ENCODE measurements around the gene XPC. TPM values are rescaled to one million over a fixed set of nuclear protein-coding genes. Genes with fewer than 3 reads are reported as not detected.

Gene XPC
- total RNA-seq, 1 donor from 2014 or later, result 26.8 TPM

GRCh38 chr3:14152233-14152962, 26.0 kb downstream of the XPC start:
- H3K36me3 Mint-ChIP-seq (ENCODE audit: low read depth), result peaks cover 30% of the 10 kb centered on the region
- no peak overlapping the region for H3K27ac Mint-ChIP-seq (ENCODE audit: unreplicated experiment)
- no peak for DNase-seq (ENCODE audit: low spot score)
- H3K27me3 Mint-ChIP-seq (ENCODE audit: low read depth), result no peaks in the 10 kb centered on the region
- H3K4me3 Mint-ChIP-seq (ENCODE audit: unreplicated experiment), result no peak overlapping the region
- H3K4me1 Mint-ChIP-seq (ENCODE audit: low read depth), result peaks cover 4% of the 10 kb centered on the region
- no peaks in the 10 kb centered on the region for H3K9me3 Mint-ChIP-seq (ENCODE audit: low read depth)
- TF ChIP-seq, protein P1, sequence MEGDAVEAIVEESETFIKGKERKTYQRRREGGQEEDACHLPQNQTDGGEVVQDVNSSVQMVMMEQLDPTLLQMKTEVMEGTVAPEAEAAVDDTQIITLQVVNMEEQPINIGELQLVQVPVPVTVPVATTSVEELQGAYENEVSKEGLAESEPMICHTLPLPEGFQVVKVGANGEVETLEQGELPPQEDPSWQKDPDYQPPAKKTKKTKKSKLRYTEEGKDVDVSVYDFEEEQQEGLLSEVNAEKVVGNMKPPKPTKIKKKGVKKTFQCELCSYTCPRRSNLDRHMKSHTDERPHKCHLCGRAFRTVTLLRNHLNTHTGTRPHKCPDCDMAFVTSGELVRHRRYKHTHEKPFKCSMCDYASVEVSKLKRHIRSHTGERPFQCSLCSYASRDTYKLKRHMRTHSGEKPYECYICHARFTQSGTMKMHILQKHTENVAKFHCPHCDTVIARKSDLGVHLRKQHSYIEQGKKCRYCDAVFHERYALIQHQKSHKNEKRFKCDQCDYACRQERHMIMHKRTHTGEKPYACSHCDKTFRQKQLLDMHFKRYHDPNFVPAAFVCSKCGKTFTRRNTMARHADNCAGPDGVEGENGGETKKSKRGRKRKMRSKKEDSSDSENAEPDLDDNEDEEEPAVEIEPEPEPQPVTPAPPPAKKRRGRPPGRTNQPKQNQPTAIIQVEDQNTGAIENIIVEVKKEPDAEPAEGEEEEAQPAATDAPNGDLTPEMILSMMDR (IDR thresholded peaks at IDR 0.05), result peak; percentile 39

DNA sequence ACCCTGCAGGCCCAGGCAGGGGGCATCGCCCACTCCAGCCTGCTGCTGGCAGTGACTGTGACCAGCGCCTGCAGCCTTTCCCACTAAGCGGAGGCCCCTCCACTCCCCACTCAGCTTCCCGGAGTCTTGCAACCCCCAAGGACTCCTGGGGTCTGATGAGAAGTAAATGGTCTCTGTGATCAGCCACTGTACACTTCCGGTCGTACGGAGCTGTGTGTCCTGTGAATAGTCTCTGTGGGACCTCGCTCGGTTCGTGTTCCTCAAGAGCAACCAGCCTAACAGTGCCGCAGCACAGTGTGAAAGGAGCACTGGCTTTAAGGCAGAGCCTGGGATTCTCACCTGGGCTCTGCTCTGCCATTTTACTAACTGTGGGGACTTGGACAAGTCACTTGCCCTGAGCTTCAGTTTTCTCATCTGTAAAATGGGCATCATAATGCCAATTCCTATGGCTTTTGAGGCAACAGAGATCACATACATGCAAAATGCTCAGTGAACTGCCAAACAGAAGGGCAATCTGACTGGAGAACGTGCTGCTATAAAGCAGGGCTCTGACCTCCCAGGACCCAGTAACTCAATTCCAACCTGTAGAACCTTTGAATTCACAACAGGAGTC, 26.8 kb downstream of the XPC start:
- Mint-ChIP-seq H3K27me3 (ENCODE audit: low read depth) (no peaks in the 10 kb centered on the region), H3K27ac (ENCODE audit: unreplicated experiment) (no peak overlapping the region), H3K36me3 (ENCODE audit: low read depth) (peaks cover 33% of the 10 kb centered on the region), H3K9me3 (ENCODE audit: low read depth) (no peaks in the 10 kb centered on the region), H3K4me3 (ENCODE audit: unreplicated experiment) (no peak overlapping the region), H3K4me1 (ENCODE audit: low read depth) (peaks cover 7% of the 10 kb centered on the region)
- no peak for DNase-seq (ENCODE audit: low spot score)
- TF ChIP-seq, protein P1 (IDR thresholded peaks at IDR 0.05), result no peak

GRCh38 chr3:14150491-14151230, 27.7 kb downstream of the XPC start:
- peaks cover 16% of the 10 kb centered on the region for H3K4me1 Mint-ChIP-seq (ENCODE audit: low read depth)
- H3K27me3 Mint-ChIP-seq (ENCODE audit: low read depth), result no peaks in the 10 kb centered on the region
- H3K4me3 Mint-ChIP-seq (ENCODE audit: unreplicated experiment), result no peak overlapping the region
- H3K27ac Mint-ChIP-seq (ENCODE audit: unreplicated experiment), result no peak overlapping the region
- DNase-seq (ENCODE audit: low spot score), result no peak
- TF ChIP-seq, protein P1 (IDR thresholded peaks at IDR 0.05), result no peak
- H3K36me3 Mint-ChIP-seq (ENCODE audit: low read depth), result peaks cover 28% of the 10 kb centered on the region
- H3K9me3 Mint-ChIP-seq (ENCODE audit: low read depth), result no peaks in the 10 kb centered on the region

DNA sequence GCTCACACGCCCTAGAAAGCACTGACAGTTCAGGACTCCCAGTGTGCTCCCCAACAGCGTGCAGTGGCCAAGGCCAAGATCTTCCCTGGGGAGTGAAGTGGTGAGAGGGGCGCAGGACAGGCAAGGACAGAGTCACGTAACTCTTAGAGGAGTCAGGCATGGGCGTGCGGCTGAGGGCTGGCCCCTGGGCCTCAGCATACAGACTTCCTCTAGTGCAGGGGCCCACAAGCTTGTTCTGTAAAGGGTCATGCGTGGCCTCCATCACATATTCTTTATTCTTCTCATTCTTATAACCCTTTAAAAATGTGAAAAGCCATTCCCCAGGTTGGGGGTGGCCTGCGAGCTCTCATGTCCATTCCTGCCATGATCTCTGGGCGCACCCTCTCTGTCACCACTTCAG, 28.3 kb downstream of the XPC start:
- no peak for DNase-seq (ENCODE audit: low spot score)
- H3K4me1 Mint-ChIP-seq (ENCODE audit: low read depth), result peaks cover 20% of the 10 kb centered on the region
- TF ChIP-seq, protein P1 (IDR thresholded peaks at IDR 0.05), result no peak
- peaks cover 27% of the 10 kb centered on the region for H3K36me3 Mint-ChIP-seq (ENCODE audit: low read depth)
- no peak overlapping the region for H3K4me3 Mint-ChIP-seq (ENCODE audit: unreplicated experiment)
- H3K27me3 Mint-ChIP-seq (ENCODE audit: low read depth), result no peaks in the 10 kb centered on the region
- no peak overlapping the region for H3K27ac Mint-ChIP-seq (ENCODE audit: unreplicated experiment)
- no peaks in the 10 kb centered on the region for H3K9me3 Mint-ChIP-seq (ENCODE audit: low read depth)

Data from chondrocyte (in vitro differentiated cells).